ENCODE measurements around the gene RAPGEF6.

- no peak for TF ChIP-seq POLR2A (IDR thresholded peaks at IDR 0.05)
- TF ChIP-seq CTCF (IDR thresholded peaks at IDR 0.05 in 4 of 5, conservative IDR thresholded peaks at IDR 0.05 in 1 of 5), result no peak
These were observed 241.5 kb downstream of the RAPGEF6 start for GRCh38 chr5:131393498-131393968.
